Measurements from ENCODE around the gene PRPS1.
A peak's percentile ranks its signal among the peaks of the same experiment; 100 is the strongest.
"Not testable (repeated sequence)": the region's sequence is repeated elsewhere in the genome, so short reads cannot be mapped to it uniquely, and the experiment has no call there.

PRPS1 gene

DNA sequence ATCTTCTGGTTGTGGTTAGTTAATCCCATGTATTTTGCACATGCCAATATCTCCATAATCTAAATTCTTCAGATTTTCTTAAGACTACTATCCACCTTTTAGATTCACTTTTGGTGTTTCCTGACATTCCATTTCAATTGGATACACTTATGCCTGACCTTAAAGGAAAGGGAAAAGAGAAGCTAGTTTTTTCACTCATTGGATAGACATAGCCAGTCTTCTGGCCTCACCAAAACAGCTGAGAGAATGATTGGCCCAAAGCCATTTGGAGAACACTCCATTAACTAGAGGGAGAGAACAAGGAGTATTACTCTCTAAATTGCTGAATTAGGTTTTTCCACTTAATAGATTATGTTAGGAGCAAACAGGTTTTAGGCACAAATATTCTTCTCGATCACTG, 4.0 kb downstream of the PRPS1 start:
- DNase-seq, result no peak

DNA sequence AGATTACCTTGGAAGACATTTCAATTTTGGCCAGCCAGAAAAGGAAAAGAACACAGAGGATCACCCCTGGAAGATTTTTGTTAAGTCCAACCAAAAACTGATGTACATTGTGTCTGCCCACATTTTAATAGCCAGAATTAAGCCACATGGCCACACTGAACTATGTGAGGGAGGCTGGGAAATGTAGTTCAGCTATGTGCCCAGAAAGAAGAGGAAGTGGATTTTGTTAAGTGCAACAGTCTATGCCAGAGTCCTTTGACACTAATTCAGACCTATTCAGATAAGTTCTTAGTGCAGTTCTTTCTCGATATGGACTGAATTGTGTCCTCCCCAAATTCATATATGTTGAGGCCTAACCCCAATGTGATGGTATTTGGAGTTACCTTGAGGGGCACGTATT, 18.4 kb downstream of the PRPS1 start:
- DNase-seq, result no peak

DNA sequence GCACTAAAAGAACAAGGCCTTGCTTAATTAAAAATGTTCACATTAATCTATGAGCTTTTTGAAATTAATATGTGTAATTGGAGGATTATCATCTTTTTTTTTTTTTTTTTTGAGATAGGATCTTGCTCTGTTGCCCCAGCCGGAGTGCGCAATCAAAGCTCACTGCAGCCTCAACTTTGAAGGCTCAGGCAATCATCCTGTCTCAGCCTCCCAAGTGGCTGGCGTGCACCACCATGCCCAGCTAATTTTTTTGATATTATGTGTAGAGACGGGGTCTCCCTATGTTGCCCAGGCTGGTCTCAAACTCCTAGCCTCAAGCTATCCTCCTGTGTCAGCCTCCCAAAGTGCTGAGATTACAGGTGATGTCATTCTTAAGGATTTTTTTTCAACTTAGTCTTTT, 20.0 kb downstream of the PRPS1 start:
- DNase-seq, result no peak

DNA sequence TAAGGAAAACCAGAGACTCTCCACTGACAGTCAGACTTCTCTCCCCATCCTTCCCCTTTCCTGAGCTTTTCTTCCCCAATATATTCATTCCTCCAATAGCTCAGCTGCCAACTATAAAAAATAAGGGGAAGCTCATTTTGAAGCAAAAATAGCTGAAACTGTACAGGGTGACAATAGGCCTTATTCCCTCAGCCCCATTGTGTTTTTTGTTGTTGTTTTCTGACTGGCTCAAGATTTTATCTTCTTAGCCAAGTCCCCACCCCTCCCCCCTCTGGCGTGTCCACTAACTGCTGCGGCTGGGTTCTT, 26.2 kb downstream of the PRPS1 start:
- no peak for DNase-seq

DNA sequence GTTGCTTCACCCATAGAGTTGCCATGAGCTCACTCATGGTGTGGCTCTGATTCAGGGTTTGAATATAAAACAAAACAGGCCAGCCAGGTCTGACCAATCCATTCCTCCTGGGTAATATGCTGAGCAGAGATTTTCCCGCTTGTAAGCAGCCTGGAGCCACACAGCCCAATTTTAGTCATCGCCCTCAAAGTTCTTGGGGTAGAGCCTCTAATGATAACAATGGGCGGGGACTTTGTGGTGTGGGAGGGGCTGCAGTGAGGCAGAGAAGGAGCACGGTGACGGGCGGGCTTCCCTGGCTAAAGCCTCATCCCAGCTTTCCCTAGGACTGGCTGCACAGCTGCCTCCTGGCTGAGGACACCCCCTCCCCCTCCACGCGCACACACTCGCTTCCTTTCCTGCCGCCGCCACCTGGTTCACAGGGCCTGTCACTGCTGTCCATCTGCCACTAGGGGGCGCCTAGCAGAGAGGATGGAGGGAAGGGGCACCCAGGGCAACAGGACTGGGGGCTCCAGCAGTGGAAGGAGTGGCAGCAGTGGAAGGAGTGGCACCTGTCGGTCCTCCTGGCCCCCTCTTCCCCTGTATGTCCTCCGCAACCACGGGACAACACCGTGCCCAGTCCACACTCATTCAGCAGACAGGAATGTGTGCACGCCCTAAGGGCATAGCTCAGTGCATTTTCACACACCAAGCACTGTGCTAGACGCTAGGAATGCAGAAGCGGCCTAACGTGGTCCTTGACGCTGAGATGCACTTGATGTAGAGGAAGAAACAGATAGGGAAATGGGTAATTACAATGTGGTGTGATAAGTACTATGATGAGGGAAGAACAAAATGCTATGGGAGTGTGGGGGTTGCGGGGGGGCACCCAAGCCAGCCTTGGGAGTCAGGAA, 26.8 kb downstream of the PRPS1 start:
- DNase-seq, result peak in 2 of 3 experiments; percentile 8 to 34

DNA sequence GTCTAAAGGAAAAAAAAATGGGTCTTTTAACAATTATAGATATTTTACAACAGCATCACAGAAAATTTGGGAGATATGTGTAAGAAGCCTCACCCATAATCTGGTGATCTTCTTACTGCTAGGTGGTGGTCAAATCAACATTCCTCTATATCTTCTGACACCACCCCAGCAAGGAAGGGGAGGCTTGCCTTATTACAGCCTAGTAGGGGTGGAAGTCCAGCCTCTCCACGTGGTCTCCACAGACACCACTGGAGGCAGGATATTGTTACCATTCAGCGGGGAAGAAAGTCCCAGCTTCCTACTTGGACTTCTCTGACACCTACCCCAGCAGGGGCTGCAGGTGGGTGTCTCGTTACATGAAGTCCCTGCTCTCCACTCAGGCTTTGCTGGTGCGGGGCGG, 28.7 kb downstream of the PRPS1 start:
- DNase-seq, result no peak

DNA sequence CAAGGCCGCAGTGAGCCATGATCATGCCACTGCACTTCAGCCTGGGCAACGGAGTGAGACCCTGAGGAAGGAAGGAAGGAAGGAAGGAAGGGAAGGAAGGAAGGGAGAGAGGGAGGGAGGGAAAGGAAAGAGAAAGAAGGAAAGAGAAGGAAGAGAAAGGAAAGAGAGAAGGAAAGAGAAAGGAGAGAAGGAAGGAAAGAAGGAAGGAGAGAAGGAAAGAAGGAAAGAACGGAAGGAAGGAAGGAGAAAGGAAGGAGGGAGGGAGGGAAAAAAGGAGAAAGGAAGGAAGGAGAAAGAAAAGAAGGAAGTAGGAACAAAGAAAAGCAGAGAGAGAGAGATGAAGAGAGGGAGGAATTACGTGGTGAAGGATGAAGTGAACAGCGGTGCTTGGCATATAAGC, 30.4 kb downstream of the PRPS1 start:
- no peak for DNase-seq

DNA sequence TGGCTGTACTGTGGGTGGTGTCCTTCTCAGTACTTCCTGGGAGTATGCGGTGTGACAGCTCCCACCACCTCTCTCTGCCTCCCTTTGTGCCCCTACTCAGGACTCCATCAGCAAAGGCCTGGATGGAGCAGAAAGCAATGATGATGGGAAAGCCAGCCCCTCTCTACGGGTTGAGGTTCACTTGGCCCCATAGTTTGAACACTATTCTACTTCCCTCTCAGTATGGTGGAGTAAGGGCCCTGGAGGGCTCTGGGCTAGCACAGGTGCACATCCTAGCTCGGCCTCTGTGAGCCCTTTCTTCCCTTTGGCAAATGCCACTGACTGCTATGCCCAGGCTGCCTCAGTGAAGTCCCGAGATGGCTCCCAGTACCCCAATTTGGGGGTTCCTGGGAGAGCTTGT, 31.0 kb downstream of the PRPS1 start:
- DNase-seq, result no peak

DNA sequence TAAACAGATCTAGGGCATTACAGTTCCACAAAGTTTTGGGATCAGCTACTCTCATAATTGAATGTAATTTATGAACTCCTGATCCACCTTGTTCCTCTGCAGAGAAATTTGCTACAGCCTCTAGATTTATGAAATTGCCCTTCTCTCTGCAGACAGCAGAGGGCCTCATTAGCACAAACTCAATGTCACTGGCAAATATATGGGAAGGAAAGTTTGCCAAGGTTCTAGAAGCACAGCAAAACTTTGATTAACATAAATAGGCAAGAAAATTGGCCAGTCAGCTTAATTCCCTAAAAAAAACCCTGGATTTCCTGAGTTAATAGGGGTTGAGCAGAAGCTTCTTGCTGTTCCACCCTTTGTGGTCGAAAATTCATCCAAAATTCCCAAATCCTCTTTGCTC, 31.5 kb downstream of the PRPS1 start:
- peak; percentile 9 to 66 (median 19) for DNase-seq

DNA sequence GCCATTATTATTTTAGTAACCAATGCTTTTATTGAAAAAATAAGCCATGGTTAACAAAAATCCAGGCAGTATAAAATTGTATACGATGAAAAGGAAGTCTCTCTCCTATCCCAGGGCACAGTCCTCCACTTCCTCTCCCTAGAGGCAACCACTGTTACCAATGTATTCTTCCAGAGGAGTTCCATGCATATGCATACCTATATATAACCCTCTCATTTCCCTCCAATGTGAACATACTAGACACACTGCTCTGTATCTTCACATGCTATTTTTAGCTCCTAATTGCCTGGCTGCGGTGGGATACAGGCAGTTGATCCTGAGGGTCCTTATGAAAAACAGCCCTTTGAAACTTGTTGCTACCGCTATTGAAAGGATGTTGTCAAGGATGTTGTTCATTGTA, 33.8 kb downstream of the PRPS1 start:
- no peak for DNase-seq

DNA sequence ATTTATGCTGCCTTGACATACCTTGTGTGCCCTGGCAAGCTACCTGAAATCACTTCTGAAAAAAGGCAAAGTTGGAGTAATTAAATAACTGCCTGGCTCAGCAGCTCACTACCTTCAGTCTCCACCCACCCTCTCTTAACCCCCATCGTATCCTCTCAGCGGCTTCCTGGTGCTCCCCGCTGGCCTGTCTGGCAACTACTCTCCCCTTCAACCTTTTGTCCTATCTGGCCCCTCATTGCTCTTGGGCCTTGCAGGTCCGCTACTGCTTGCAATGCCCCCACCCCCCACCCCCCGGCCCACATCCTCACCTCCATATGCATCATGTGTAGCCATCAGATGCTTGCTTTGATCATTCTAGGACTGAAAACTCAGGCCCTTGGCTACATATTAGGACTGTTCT, 34.5 kb downstream of the PRPS1 start:
- DNase-seq, result no peak

DNA sequence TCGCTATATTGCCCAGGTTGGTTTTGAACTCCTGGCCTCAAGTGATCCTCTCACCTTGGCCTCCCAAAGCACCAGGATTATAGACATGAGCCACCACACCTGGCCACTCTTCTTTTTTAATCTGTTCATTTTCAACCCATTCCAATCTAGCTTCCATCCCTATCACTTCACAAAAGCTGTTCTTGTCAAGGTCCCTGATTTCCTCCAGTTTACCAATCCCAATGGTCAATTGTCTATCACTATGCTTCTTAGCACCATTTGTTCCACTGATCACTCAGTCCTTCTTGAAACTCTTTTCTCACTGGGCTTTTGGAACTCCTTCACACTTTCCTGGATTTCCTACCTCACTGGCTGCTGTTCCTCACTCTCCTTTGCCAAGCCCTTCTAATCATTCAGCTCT, 38.6 kb downstream of the PRPS1 start:
- no peak for DNase-seq

DNA sequence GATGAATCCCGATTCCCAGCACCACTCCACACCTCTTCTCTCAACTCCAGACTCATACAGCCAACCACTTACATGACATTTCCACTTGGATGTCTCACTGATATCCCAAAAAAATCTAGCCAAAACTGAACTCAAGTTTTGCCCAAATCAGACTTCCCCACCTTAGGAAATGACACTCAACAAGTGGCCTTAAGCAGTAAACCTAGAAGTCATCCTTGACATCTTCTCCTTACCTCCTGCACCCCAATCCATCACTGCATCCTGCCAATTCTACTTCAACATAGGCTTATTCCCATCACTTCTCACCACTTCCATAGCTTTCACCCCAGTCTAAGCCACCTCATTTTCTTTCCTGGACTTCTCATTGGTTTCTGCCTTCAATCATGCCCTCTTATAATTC, 39.1 kb downstream of the PRPS1 start:
- DNase-seq, result no peak

DNA sequence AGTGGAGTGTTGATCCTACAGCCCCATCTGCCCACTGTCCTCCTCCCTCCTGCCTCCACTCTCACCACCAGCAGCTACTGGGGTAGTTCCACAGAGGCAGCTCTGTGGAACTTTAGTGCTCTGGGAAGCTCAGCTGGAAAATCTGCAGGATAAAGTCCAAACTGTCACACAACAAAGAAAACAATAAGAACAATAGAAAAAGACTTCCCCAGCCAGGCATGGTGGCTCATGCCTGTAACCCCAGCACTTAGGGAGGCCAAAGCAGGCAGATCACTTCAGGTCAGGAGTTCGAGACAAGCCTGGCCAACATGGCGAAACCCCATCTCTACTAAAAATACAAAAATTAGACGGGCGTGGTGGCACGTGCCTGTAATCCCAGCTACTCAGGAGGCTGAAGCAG, 40.4 kb downstream of the PRPS1 start:
- DNase-seq, result not testable (repeated sequence)

DNA sequence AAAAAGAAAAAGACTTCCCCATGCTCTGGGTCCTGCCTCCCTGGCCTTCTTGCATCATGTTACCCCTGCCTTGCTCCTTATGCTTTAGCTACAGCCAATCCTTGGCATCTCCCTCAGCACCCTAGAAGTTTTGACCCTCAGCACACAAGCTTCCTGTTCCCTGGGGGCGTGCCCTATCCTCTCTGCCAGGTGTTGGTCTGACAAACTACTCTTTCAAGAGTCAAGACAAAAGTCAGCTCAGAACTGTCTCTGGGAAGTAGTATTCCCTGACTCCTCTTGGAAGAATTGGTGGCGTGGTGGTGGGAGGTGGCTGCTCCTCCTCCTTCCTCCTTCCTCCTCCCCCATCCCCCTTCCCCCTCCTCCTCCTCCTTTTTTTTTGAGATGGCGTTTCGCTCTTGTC, 41.0 kb downstream of the PRPS1 start:
- DNase-seq, result no peak

DNA sequence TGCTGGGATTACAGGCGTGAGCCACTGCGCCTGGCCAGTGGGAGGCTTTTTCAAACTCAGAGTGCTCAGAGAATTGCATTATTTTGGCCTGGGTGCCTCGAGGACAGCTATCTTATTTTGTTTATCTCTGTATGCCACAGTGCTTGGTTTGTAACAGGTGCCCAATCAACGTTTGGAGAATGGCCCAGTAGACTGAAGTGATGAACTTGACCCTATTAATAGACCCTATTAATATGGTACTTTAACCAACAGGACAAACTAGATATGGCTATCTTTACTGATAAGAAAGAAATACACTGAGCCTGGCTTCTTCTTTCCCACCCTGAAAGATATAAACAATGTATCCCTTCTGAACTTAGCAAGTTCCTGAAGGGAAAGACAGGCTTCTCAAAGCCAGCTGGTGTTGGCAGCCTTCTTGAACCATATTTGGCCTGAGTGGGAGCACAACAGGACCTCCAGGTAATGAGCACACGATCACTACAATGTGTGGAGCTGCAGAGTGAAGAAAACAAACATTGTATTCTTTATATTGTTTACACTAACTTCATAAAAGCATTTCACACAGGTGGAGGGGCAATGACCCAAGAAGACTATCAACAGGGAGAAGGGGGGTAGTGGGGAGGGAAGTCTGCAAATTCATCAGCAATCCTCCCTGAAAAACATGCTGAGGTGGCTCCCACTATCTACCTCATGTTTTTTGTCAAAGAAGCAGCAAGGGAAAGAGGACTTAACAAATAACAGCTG, 41.7 kb downstream of the PRPS1 start:
- peak in 1 of 3 experiments; percentile 47 for DNase-seq

DNA sequence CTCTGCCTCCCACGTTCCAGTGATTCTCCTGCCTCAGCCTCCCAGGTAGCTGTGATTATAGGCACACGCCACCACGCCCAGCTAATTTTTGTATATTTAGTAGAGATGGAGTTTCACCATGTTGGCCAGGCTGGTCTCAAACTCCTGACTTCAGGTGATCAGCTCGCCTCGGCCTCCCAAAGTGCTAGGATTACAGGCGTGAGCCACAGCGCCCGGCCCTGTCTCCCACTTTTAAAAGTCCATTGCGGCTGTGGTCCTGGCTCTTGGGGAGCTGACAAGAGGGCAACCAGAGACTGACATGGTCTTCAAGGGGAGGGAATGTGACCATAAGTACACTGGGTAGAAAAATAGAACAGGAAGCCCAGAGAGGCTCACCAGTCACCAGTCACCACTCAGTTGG, 42.9 kb downstream of the PRPS1 start:
- not testable (repeated sequence) for DNase-seq

DNA sequence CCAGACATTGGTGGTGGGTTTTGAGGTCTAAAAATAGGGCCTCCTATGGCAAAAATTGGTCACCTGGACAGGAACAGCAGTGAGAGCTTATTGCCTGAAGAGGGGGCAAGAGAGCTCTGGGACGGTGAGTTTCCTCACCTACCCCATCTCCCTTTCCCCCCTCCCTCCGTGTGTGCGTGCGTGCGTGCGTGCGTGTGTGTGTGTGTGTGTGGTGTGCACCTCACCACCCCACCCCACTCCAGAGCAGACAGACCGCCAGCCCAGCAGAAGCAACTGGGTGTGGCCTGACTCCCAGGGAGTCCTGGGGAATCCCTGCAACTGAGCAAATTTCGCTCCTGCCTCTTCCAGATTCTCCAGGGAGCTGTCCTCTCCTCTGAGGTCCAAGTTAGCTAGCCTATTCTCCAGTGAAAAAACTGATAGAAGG, 44.7 kb downstream of the PRPS1 start:
- DNase-seq, result peak; percentile 17 to 42 (median 31)

DNA sequence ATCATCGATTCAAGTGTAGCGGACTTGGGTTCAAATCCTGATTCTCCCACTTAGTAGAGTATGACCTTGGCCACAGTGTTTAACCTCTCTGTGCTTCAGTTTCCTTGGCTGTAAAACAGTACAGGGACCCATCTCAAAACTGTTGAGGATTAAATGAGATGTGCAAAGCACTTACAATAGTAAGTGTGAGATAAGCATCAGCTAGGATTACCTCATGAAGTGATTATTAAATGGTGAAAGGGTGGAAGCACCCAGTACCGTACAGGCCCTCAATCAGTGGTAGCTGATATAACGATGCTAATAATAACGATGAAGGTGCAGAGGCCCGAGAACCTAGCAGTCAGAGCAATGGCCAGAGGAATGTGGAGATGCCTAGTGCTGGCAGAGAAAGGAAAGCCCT, 45.1 kb downstream of the PRPS1 start:
- no peak for DNase-seq

DNA sequence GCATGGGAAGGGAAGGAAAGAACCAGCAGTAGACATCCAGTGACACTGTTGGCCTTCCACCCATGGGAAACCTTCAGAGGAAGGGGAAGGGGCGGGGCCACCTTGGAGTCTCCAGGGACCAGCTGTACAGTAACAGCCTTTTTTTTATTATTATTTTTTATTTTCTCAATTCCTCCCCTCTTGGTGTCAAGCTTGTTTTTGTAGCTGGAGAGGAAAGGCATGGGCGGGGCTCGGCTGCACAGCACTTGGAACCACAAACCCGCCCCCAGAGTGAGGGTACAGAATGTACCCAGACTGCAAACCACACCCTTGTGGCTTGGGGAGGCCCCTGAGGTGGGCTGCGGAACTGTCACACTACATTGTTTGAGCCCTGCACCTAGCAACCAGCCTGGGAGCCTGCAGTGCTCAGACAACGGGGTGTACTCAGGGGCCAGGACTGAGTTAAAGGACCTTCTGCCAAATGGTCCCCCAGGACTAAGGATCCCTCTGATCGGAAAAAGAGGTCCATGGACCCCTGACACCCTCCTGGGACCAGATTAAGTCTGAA, 45.7 kb downstream of the PRPS1 start:
- no peak for DNase-seq

DNA sequence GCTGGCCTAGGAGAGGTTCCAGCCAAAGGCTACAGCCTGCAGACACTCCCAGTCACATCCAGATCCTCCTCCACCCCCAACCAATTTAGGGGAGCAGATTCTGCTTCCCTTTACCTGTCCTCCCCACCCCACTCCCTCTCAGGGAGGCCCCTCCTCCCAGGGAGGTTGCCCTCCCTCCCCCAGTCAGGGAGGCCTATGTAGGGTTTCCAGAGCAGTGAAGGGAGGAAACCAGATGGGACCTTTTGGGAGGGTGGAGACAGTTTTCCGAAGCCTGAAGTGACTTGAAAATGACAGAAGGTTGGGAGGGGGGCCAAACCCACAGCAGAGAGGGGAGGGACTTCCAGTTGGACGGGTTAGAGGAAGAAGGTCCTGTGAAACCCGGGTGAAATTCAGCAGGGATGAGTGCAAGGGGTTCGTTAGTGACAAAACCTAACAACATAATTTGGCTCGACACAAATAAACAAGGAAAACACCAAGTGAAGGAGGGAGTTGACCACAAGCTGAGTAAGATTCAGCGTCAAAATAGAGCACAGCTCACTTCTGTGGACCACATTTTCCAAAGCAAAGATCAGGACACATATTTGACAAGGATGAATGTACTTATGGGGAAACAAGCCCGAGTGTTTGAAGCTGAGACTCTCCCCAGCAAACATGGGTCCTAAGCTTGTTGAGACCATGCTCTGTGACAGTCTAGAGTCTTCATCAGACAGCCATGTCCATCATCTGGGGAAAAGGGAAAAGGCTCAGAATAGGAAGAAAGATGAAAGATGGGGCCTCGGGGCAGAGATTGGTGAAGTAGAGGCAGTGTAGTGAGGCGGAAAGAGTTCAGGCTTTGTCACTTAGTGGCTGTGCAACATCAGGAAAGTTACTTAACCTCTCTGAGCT, 46.4 kb downstream of the PRPS1 start:
- no peak for DNase-seq

DNA sequence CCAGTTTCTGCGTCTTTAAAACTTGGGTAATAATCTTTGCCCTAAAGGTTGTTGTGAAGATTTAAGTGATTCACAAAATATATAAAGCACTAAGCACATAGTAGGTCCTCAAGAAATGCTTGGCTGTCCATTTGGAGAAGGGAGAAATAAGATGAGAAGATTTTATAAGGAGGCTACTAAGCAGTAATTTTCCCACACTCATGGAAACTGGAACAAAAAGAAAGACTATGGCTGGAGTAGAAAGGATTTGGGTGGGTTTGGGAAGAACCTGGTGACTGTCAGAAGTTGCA, 47.0 kb downstream of the PRPS1 start:
- no peak for DNase-seq

DNA sequence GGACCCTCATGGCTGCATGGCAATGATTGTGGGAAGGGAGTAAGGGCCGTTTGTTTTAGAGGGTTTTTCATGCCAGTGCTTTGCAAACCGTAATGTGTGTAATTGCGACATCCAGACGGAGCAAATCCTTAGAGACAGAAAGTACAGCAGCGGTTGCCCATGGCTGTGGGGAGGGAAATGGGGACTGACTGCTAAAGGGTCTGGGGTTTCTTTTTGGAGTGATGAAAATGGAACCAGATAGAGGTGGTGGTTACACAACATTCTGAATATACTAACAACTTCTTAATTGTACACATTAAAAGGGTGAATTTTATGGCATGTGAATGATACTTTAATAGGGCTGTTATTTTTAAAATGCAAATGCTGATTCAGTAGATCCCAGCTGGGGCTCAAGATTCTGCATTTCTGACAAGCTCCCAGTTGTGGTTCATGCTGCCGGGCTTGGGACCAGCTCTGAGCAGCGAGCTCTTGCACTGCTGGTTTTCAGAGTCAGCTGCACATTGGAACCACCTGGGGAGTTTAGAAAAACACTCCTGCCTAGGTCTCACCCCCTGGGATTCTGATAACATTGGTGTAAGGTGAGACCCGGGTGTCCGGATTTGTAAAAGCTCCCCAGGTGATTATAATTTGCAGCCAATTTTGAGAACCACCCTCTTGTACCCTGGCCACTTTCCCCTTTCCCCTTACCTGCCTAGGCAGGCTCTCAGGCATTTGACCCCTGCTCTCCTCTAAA, 47.7 kb downstream of the PRPS1 start:
- peak in 2 of 3 experiments; percentile 35 to 48 for DNase-seq

All from NCI-H1417 (cell line).